Subcutaneous adipose tissue (tissue), 4 donors: Measurements from ENCODE around the gene FUBP1. TPM values are rescaled to one million over a fixed set of nuclear protein-coding genes. Genes with fewer than 3 reads are reported as not detected.

ENCODE experiments used
- total RNA-seq, 4 donors: library from RNA; depleted of rRNA; stranded (reverse); fragments of >200 nt; gene quantifications; one replicate each; pipeline ENCODE4 v1.1.0, GENCODE V29; 2016
- TF ChIP-seq, protein P1 (sequence below): fragments of 450-650 bp; IDR thresholded peaks from one replicate; pipeline ENCODE4 v1.5.1; 2016; ENCODE audit warnings: low read depth, mild to moderate bottlenecking, control low read depth, antibody characterized with exemption, moderate library complexity

FUBP1 gene
- total RNA-seq, 4 donors from 2014 or later: 82.4 to 118 (median 92.8) TPM

DNA sequence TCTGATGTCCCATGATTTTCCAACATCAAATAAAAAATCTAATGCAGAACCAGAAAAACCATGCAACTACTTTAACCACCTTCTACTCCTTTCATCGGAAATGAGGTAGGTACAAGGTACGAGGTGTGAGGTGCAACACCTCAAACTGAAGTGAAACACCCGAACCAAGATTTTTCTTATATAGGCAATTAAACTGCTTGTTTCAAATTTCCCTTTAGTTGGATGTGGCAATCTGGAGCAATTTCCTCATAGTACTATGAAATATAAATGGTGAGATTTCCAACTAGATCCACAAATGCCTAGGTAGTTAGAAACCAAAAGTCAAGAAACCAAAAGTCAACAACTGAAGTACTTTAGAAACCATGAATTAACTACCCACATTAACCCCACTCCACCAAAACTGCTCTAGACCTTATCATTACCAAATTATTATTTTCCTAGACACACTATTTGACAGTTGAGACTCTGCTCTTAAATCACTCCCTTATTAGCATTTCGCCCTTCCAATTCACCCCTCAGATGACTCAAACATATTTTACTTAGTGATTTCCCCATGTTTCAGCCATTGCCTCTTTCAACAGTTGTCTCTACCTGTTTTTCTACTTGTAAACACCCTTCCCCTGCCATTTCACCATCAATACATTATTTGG lies 37.8 kb downstream of the FUBP1 start:
- TF ChIP-seq, protein P1, sequence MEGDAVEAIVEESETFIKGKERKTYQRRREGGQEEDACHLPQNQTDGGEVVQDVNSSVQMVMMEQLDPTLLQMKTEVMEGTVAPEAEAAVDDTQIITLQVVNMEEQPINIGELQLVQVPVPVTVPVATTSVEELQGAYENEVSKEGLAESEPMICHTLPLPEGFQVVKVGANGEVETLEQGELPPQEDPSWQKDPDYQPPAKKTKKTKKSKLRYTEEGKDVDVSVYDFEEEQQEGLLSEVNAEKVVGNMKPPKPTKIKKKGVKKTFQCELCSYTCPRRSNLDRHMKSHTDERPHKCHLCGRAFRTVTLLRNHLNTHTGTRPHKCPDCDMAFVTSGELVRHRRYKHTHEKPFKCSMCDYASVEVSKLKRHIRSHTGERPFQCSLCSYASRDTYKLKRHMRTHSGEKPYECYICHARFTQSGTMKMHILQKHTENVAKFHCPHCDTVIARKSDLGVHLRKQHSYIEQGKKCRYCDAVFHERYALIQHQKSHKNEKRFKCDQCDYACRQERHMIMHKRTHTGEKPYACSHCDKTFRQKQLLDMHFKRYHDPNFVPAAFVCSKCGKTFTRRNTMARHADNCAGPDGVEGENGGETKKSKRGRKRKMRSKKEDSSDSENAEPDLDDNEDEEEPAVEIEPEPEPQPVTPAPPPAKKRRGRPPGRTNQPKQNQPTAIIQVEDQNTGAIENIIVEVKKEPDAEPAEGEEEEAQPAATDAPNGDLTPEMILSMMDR: no peak

DNA sequence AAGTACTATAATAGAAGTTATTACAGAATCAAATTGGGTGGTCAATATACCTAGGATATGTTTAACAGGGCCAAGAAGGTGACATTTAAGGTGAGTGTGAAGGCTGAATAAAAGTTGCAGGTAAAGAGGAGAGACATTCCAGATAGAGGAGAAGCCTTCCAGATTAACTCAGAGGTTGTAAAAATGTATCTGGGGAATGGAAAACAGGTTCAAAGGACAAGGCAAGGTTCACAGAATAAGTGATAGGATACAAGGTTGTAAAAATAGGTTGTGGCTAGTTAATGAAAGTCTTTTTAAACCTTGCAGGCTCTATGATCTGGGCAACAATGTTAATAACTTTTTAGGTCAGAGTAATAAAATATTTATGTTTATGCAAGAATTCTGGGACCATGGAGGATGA lies 40.2 kb downstream of the FUBP1 start:
- TF ChIP-seq, protein P1: no peak

GRCh38 chr1:77929806-77930205 lies 49.1 kb downstream of the FUBP1 start:
- TF ChIP-seq, protein P1: no peak

GRCh38 chr1:77927414-77927813 lies 51.5 kb downstream of the FUBP1 start:
- TF ChIP-seq, protein P1: no peak

- TF ChIP-seq, protein P1: no peak
These were observed 52.1 kb downstream of the FUBP1 start for GRCh38 chr1:77926561-77927357.

GRCh38 chr1:77925956-77926355 lies 52.9 kb downstream of the FUBP1 start:
- TF ChIP-seq, protein P1: no peak

- TF ChIP-seq, protein P1: no peak
These were observed 53.4 kb downstream of the FUBP1 start for GRCh38 chr1:77925518-77925917.
